ENCODE measurements around the gene FOSL2. TPM values are rescaled to one million over a fixed set of nuclear protein-coding genes. Genes with fewer than 3 reads are reported as not detected.

Gene FOSL2
- total RNA-seq, 1 experiment from 2014 or later = 44.8 TPM

GRCh38 chr2:28437918-28438317, 45.3 kb downstream of the FOSL2 start:
- ChIA-PET RAD21 (ENCODE audit: low non-redundant PET in 1 of 2, low total read pairs in 2 of 2, uncharacterized antibody in 2 of 2, unreplicated experiment in 2 of 2) (no interaction called here), CTCF (no interaction called here)

GRCh38 chr2:28438532-28439063, 45.9 kb downstream of the FOSL2 start:
- peaks cover 0 to 6% of the 10 kb centered on the region in 2 experiments; a peak in 1 of 4 replicates for H3K4me1 ChIP-seq (ENCODE audit: control insufficient read depth in 1 of 2, insufficient read depth in 2 of 2, low read length in 2 of 2)
- H4K20me1 ChIP-seq (ENCODE audit: insufficient read depth) = no peaks in the 10 kb centered on the region
- H3K4me2 ChIP-seq (ENCODE audit: low read length) = no peak overlapping the region
- DNase-seq (ENCODE audit: low read depth, low spot score) (no peak), ATAC-seq (no peak)
- TF ChIP-seq FOSL1 (IDR thresholded peaks at IDR 0.05; ENCODE audit: low read depth) (no peak), ATF3 (IDR thresholded peaks at IDR 0.05) (no peak), EGR1 (IDR thresholded peaks at IDR 0.05; ENCODE audit: low read depth) (no peak), ZNF274 (IDR thresholded peaks at IDR 0.05; ENCODE audit: low read depth, low read length) (no peak), CTCF (IDR thresholded peaks at IDR 0.05 in 2 of 3, conservative IDR thresholded peaks at IDR 0.05 in 1 of 3; ENCODE audit: borderline replicate concordance in 1 of 3, insufficient read depth in 1 of 3, low read depth in 2 of 3, low read length in 2 of 3) (no peak), EZH2 (IDR thresholded peaks at IDR 0.05) (no peak)
- no peak overlapping the region for H3K9ac ChIP-seq (ENCODE audit: low read length)
- RAD21 ChIA-PET (ENCODE audit: low non-redundant PET in 1 of 2, low total read pairs in 2 of 2, uncharacterized antibody in 2 of 2, unreplicated experiment in 2 of 2) = no interaction called here
- H3K27me3 ChIP-seq (ENCODE audit: insufficient read depth, low read length) = no peaks in the 10 kb centered on the region
- H3K4me3 ChIP-seq (replicated peaks in 1 of 2; ENCODE audit: low read depth in 1 of 2, low read length in 2 of 2) = no peak overlapping the region
- no TSS peak for BruUV-seq (replicated peaks)
- intact Hi-C loops (cut with micrococcal nuclease) = no loop called here
- POLR2A ChIA-PET = no interaction called here
- no peaks in the 10 kb centered on the region for H3K9me3 ChIP-seq (ENCODE audit: control insufficient read depth in 1 of 2, insufficient read depth in 1 of 2, low read depth in 1 of 2, low read length in 2 of 2)
- CTCF ChIA-PET = no interaction called here
- no peak overlapping the region for H2AFZ ChIP-seq (ENCODE audit: low read depth, low read length, poor library complexity, severe bottlenecking)
- no peaks in the 10 kb centered on the region for H3K79me2 ChIP-seq (ENCODE audit: insufficient read depth, low read length)
- H3K27ac ChIP-seq (ENCODE audit: low read depth, low read length) = no peak overlapping the region
- no peaks in the 10 kb centered on the region for H3K9me2 ChIP-seq (ENCODE audit: insufficient read depth)
- no peaks in the 10 kb centered on the region for H3K36me3 ChIP-seq (ENCODE audit: control insufficient read depth in 1 of 2, insufficient read depth in 2 of 2, low read length in 2 of 2)

More at GRCh38 chr2:28437918-28438317, 45.3 kb downstream of the FOSL2 start:
- no peak for DNase-seq (ENCODE audit: low read depth, low spot score)
- Histone ChIP-seq H3K4me2 (ENCODE audit: low read length) (no peak overlapping the region), H3K4me1 (ENCODE audit: control insufficient read depth in 1 of 2, insufficient read depth in 2 of 2, low read length in 2 of 2) (peaks cover 0 to 6% of the 10 kb centered on the region in 2 experiments; a peak in 1 of 4 replicates), H3K9me3 (ENCODE audit: control insufficient read depth in 1 of 2, insufficient read depth in 1 of 2, low read depth in 1 of 2, low read length in 2 of 2) (no peaks in the 10 kb centered on the region; a peak in 1 of 4 replicates), H3K27me3 (ENCODE audit: insufficient read depth, low read length) (no peaks in the 10 kb centered on the region), H3K9me2 (ENCODE audit: insufficient read depth) (no peaks in the 10 kb centered on the region), H3K9ac (ENCODE audit: low read length) (no peak overlapping the region), H4K20me1 (ENCODE audit: insufficient read depth) (no peaks in the 10 kb centered on the region), H2AFZ (ENCODE audit: low read depth, low read length, poor library complexity, severe bottlenecking) (no peak overlapping the region), H3K79me2 (ENCODE audit: insufficient read depth, low read length) (no peaks in the 10 kb centered on the region), H3K4me3 (replicated peaks in 1 of 2; ENCODE audit: low read depth in 1 of 2, low read length in 2 of 2) (no peak overlapping the region), H3K27ac (ENCODE audit: low read depth, low read length) (no peak overlapping the region), H3K36me3 (ENCODE audit: control insufficient read depth in 1 of 2, insufficient read depth in 2 of 2, low read length in 2 of 2) (no peaks in the 10 kb centered on the region)
- POLR2A ChIA-PET = no interaction called here
- no peak for TF ChIP-seq FOSL1 (IDR thresholded peaks at IDR 0.05; ENCODE audit: low read depth)
- no peak for TF ChIP-seq ELF1 (IDR thresholded peaks at IDR 0.05; ENCODE audit: borderline replicate concordance, low read depth)
- no peak for TF ChIP-seq TCF7L2 (IDR thresholded peaks at IDR 0.05; ENCODE audit: borderline replicate concordance, extremely low read depth, insufficient read depth, insufficient read length)
- no peak for TF ChIP-seq SIN3A (IDR thresholded peaks at IDR 0.05; ENCODE audit: low read depth)
- no peak for TF ChIP-seq JUND (IDR thresholded peaks at IDR 0.05)
- no peak for TF ChIP-seq ATF3 (IDR thresholded peaks at IDR 0.05)
- intact Hi-C loops (cut with micrococcal nuclease) = no loop called here
- ATAC-seq = no peak
- no TSS peak for BruUV-seq (replicated peaks)

Data from HCT116 (cell line).